ENCODE measurements around the gene CPB2.

CPB2 gene

DNA sequence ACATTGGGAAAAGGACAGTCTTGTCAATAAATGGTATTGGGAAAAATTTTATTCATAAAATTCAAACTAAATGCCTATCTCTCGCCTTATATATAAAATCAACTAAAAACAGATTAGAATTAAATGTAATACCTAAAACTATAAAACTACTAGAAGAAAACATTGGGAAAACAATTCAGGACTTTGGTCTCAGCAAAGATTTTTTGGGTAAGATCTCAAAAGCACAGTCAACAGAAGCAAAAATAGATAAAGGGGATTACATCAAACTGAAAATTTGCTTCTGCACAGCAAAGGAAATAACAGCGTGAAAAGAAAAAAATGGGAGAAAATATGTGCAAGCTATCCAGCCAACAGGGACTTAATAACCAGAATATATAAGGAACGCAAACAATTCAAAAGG is 28.0 kb downstream of the CPB2 start:
- no peaks in the 10 kb centered on the region for H3K4me1 Mint-ChIP-seq
- no peaks in the 10 kb centered on the region for H3K27me3 Mint-ChIP-seq (ENCODE audit: low read depth, poor library complexity)
- TF ChIP-seq, protein P1, sequence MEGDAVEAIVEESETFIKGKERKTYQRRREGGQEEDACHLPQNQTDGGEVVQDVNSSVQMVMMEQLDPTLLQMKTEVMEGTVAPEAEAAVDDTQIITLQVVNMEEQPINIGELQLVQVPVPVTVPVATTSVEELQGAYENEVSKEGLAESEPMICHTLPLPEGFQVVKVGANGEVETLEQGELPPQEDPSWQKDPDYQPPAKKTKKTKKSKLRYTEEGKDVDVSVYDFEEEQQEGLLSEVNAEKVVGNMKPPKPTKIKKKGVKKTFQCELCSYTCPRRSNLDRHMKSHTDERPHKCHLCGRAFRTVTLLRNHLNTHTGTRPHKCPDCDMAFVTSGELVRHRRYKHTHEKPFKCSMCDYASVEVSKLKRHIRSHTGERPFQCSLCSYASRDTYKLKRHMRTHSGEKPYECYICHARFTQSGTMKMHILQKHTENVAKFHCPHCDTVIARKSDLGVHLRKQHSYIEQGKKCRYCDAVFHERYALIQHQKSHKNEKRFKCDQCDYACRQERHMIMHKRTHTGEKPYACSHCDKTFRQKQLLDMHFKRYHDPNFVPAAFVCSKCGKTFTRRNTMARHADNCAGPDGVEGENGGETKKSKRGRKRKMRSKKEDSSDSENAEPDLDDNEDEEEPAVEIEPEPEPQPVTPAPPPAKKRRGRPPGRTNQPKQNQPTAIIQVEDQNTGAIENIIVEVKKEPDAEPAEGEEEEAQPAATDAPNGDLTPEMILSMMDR (IDR thresholded peaks at IDR 0.05): no peak
- H3K27ac Mint-ChIP-seq: no peak overlapping the region
- H3K9me3 Mint-ChIP-seq: peaks cover 12% of the 10 kb centered on the region
- H3K4me3 Mint-ChIP-seq: no peak overlapping the region
- H3K36me3 Mint-ChIP-seq (ENCODE audit: low read depth): peaks cover 10% of the 10 kb centered on the region
- no peak for DNase-seq

DNA sequence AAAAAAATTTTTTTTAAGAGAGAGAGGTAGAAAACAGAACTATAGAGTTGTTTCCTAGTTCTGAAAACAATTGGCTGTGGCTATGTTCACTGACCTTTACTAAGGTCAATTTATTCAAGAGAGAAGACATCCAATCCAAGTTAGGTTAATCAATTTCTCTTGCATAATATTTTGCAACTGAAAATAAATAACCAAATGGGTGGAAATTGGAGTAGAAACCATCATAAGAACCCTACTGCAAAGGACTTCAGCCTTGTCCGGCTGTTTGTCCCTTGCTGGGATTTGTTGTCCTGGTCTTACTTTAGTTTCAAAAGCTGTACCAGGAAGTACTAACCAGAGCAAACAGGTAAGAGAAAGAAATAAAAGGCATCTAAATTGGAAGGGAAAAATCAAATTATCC is 29.0 kb downstream of the CPB2 start:
- no peaks in the 10 kb centered on the region for H3K4me1 Mint-ChIP-seq
- H3K36me3 Mint-ChIP-seq (ENCODE audit: low read depth): peaks cover 10% of the 10 kb centered on the region
- H3K27me3 Mint-ChIP-seq (ENCODE audit: low read depth, poor library complexity): no peaks in the 10 kb centered on the region
- TF ChIP-seq, protein P1 (IDR thresholded peaks at IDR 0.05): no peak
- peaks cover 12% of the 10 kb centered on the region for H3K9me3 Mint-ChIP-seq
- DNase-seq: no peak
- H3K4me3 Mint-ChIP-seq: no peak overlapping the region
- H3K27ac Mint-ChIP-seq: no peak overlapping the region

DNA sequence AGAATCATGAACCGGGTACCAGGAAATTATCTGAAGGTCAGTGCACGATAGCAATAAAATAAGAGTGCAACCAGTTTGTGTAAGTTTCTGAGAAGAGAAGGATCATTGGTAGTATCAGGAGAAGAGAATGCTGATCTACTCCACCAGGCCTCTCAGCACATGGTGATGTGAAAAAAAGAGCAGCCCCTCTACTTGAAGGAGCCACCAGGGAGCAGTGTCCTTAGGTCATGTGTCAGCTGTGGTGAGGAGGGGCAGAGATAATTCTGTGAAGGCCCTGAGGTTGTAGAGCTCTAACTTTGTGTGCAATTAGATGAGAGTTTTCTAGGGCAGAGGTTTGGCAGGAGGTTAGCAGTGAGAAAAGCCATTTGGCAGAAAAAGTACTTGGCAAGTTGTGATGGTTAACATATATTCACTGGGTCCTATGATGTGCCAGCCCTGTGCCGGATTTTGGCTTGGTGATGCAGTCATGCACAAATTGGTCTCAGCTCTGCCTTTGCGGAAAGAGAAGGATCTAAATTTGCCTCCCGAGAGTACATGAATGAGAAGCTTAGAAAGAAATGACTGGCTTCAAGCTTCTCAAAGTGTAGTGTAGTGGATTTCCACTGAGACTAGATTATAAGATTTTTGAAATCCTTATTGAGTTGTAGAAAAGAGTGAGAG is 33.1 kb downstream of the CPB2 start:
- TF ChIP-seq, protein P1 (IDR thresholded peaks at IDR 0.05): no peak
- H3K9me3 Mint-ChIP-seq: peaks cover 12% of the 10 kb centered on the region
- H3K27me3 Mint-ChIP-seq (ENCODE audit: low read depth, poor library complexity): peaks cover 4% of the 10 kb centered on the region
- peaks cover 10% of the 10 kb centered on the region for H3K36me3 Mint-ChIP-seq (ENCODE audit: low read depth)
- no peak overlapping the region for H3K4me3 Mint-ChIP-seq
- H3K27ac Mint-ChIP-seq: no peak overlapping the region
- H3K4me1 Mint-ChIP-seq: no peaks in the 10 kb centered on the region
- no peak for DNase-seq

DNA sequence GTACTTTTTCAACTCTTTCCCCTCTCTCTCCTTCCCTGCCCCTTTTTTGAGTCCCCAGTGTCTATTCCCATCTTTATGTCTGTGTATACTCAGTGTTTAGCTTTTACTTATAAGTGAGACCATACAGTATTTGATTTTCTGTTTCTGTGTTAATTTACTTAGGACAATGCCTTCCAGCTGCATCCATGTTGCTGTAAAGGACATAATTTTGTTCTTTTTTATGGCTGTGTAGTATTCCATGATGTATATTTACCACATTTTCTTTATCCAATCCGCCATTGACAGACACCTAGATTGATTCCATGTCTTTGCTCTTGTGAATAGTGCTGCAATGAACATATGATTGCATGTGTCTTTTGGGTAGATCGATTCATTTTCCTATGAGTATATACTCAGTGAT is 41.5 kb downstream of the CPB2 start:
- Mint-ChIP-seq H3K27ac (no peak overlapping the region), H3K36me3 (ENCODE audit: low read depth) (no peaks in the 10 kb centered on the region), H3K4me3 (no peak overlapping the region), H3K4me1 (no peaks in the 10 kb centered on the region), H3K27me3 (ENCODE audit: low read depth, poor library complexity) (no peaks in the 10 kb centered on the region), H3K9me3 (no peaks in the 10 kb centered on the region)
- no peak for DNase-seq
- TF ChIP-seq, protein P1 (IDR thresholded peaks at IDR 0.05): no peak

DNA sequence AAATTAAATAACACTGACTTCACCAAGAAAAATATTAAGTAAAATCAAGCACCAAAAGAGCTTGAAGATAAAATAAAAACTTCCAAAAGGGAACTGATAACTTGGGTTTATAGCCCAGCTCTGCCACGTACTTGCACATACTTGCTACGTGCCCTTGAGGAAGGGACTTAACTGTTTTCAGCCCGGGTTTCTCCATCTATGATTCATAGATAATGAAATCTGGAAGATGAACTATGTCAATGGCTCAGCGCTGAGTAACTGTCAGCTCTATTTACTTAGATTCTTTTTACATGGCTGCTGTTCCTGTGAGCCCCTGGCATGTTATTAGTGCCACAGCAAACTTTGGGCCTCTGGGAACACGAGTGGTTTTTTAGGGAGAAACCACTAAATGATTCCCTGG is 42.6 kb downstream of the CPB2 start:
- Mint-ChIP-seq H3K36me3 (ENCODE audit: low read depth) (no peaks in the 10 kb centered on the region), H3K9me3 (no peaks in the 10 kb centered on the region), H3K27ac (no peak overlapping the region), H3K4me1 (no peaks in the 10 kb centered on the region), H3K27me3 (ENCODE audit: low read depth, poor library complexity) (no peaks in the 10 kb centered on the region), H3K4me3 (no peak overlapping the region)
- no peak for DNase-seq
- TF ChIP-seq, protein P1 (IDR thresholded peaks at IDR 0.05): no peak

DNA sequence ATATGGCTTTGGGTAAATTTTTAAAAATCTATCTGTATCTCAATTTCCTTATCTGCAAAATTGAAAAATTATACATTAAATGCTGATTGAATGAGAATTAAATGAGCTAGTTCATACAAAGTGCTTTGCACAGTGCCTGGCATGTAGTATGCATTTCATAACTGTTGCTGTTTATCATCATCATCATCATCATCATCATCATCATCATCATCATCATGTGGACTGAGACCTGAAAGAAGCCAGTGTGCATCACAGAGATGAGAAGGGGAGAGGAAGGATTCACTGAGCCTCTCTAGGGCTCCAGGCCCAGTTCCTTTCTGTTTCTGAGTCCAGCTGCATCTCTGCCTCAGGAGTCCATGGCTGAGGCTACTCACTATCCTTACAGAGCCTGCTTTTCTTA is 45.4 kb downstream of the CPB2 start:
- Mint-ChIP-seq H3K27ac (no peak overlapping the region), H3K4me3 (no peak overlapping the region), H3K27me3 (ENCODE audit: low read depth, poor library complexity) (peaks cover 9% of the 10 kb centered on the region), H3K4me1 (no peaks in the 10 kb centered on the region), H3K9me3 (no peaks in the 10 kb centered on the region), H3K36me3 (ENCODE audit: low read depth) (no peaks in the 10 kb centered on the region)
- TF ChIP-seq, protein P1 (IDR thresholded peaks at IDR 0.05): no peak
- no peak for DNase-seq
